ENCODE data around the gene SYNRG.

The SYNRG gene

DNA sequence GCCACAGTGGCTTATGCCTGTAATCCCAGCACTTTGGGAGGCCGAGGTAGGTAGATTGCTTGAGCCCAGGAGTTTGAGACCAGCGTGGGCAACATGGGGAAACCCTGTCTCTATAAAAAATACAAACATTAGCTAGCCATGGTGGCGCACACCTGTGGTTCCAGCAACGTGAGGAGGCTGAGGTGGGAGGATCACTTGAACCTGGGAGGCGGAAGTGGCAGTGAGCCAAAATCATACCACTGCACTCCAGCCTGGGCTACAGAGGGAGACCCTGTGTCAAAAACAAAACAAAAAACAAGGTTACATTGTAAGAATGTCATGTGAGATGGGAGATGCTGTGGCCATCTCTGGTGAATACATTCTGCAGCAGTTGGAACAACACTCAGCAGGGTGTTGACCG is 106.1 kb downstream of the SYNRG start:
- no peak overlapping the region for H3K4me3 ChIP-seq (ENCODE audit: low read depth, low read length)
- TF ChIP-seq CTCF (IDR thresholded peaks at IDR 0.05; ENCODE audit: low read depth, low read length) (no peak), MYC (IDR thresholded peaks at IDR 0.05; ENCODE audit: low read depth, low read length) (no peak), POLR2A (IDR thresholded peaks at IDR 0.05; ENCODE audit: extremely low read depth, insufficient read length) (no peak), MAX (IDR thresholded peaks at IDR 0.05; ENCODE audit: low read depth, low read length) (no peak)
- no peak for DNase-seq (ENCODE audit: low read depth)

DNA sequence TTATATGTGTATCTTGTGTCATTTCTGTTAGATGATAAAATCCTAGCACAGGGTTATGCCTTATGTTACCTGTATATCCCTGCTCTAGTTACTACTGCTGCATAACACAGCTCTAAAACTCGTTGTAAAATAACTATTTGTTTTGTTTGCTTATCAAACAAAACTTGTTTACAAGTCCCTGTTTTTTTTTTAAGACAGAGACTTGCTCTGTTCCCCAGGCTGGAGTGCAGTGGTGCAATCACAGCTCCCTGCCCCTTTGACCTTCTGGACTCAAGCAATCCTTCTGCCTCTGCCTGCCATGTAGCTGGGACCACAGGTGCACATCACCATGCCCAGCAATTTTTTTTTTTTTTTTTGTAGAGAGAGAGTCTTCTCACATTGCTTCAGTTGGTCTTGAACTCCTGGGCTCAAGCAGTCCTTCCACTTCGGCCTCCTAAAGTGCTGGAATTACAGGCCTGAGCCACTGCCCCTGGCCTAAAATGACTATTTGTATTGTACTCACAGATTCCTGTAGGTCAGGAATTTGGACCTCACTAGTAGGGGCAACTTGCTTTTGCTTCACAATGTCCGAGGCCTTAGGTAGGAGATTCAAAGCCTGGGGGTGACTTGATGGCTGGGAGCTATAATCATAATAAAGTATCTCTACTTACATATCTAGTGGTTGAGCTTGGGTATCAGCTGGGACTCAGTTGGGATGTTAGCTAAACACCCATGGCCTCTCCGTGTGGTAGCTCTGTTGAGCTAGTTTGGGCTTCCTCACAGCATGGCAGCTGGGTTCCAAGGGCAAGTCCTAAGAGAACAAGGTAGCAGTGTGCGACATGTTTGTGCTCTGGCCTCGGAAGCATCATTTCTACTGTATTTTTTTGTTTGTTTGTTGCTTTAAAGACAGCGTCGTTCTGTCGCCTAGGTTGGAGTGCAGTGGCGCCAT is 106.9 kb downstream of the SYNRG start:
- no peak for TF ChIP-seq CTCF (IDR thresholded peaks at IDR 0.05; ENCODE audit: low read depth, low read length)
- no peak for TF ChIP-seq MAX (IDR thresholded peaks at IDR 0.05; ENCODE audit: low read depth, low read length)
- TF ChIP-seq MYC (IDR thresholded peaks at IDR 0.05; ENCODE audit: low read depth, low read length), result no peak
- TF ChIP-seq POLR2A (IDR thresholded peaks at IDR 0.05; ENCODE audit: extremely low read depth, insufficient read length), result no peak
- no peak overlapping the region for H3K4me3 ChIP-seq (ENCODE audit: low read depth, low read length)
- DNase-seq (ENCODE audit: low read depth), result no peak

DNA sequence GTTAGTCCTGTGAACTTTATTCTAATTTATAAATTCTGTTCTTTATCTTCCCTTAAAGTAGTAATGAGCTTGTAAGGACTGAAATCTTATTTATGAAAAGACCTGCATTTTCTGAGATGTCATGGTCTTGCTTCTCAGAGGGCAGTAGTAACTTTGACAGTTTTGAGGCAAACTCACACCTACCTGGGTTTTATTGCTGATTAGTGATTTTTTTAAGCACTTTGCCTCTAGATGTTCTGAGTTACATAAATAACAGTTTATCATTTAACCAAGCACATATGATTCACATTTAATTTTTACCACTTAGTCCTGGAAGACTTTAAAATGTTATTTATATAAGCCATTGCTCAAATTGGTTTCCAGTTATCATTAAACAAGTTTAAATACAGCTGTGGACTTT is 108.8 kb downstream of the SYNRG start:
- TF ChIP-seq POLR2A (IDR thresholded peaks at IDR 0.05; ENCODE audit: extremely low read depth, insufficient read length) (no peak), MAX (IDR thresholded peaks at IDR 0.05; ENCODE audit: low read depth, low read length) (no peak), MYC (IDR thresholded peaks at IDR 0.05; ENCODE audit: low read depth, low read length) (no peak), CTCF (IDR thresholded peaks at IDR 0.05; ENCODE audit: low read depth, low read length) (no peak)
- no peak for DNase-seq (ENCODE audit: low read depth)

GRCh38 chr17:37494971-37495370 is 114.2 kb downstream of the SYNRG start:
- TF ChIP-seq POLR2A (IDR thresholded peaks at IDR 0.05; ENCODE audit: extremely low read depth, insufficient read length) (no peak), CTCF (IDR thresholded peaks at IDR 0.05; ENCODE audit: low read depth, low read length) (no peak), MYC (IDR thresholded peaks at IDR 0.05; ENCODE audit: low read depth, low read length) (no peak), MAX (IDR thresholded peaks at IDR 0.05; ENCODE audit: low read depth, low read length) (no peak)
- DNase-seq (ENCODE audit: low read depth), result no peak

More for the DNA sequence above, 108.8 kb downstream of the SYNRG start:
- H3K4me3 ChIP-seq (ENCODE audit: low read depth, low read length), result no peak overlapping the region

DNA sequence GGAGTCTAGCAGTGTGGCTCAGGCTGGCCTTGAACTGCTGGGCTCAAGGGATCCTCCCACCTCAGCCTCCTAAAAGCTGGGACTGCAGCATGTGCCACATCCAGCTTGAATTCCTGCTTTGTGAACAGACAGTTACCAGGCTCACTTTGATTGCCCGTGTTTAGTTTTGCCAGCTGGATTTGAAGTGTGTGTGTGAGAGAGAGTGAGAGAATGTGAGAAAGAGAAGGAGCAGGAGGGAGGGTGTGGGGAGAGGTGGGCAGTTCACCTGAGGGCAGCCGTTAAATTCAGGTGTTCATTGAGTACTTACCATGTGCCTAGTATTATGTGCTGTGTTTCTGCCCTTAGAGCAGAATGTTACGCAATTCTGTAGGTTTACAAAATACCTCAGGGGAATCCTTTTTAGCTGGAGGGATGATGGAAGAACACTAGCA is 114.8 kb downstream of the SYNRG start:
- no peak for DNase-seq (ENCODE audit: low read depth)
- TF ChIP-seq MAX (IDR thresholded peaks at IDR 0.05; ENCODE audit: low read depth, low read length) (no peak), CTCF (IDR thresholded peaks at IDR 0.05; ENCODE audit: low read depth, low read length) (no peak), MYC (IDR thresholded peaks at IDR 0.05; ENCODE audit: low read depth, low read length) (no peak), POLR2A (IDR thresholded peaks at IDR 0.05; ENCODE audit: extremely low read depth, insufficient read length) (no peak)

More at GRCh38 chr17:37494971-37495370, 114.2 kb downstream of the SYNRG start:
- H3K4me3 ChIP-seq (ENCODE audit: low read depth, low read length), result no peak overlapping the region

More for the DNA sequence above, 114.8 kb downstream of the SYNRG start:
- H3K4me3 ChIP-seq (ENCODE audit: low read depth, low read length), result no peak overlapping the region

Measured in NB4 (cell line).